Iris pigment epithelial cell (primary cell): ENCODE results near the gene FES.

Experiments
- DNase-seq: peaks from one replicate; pipeline ENCODE4 v3.0.0-alpha.2; 2011; ENCODE audit warnings: low read depth

Gene FES

GRCh38 chr15:90931575-90931827 lies 47.2 kb downstream of the FES start:
- no peak for DNase-seq

DNA sequence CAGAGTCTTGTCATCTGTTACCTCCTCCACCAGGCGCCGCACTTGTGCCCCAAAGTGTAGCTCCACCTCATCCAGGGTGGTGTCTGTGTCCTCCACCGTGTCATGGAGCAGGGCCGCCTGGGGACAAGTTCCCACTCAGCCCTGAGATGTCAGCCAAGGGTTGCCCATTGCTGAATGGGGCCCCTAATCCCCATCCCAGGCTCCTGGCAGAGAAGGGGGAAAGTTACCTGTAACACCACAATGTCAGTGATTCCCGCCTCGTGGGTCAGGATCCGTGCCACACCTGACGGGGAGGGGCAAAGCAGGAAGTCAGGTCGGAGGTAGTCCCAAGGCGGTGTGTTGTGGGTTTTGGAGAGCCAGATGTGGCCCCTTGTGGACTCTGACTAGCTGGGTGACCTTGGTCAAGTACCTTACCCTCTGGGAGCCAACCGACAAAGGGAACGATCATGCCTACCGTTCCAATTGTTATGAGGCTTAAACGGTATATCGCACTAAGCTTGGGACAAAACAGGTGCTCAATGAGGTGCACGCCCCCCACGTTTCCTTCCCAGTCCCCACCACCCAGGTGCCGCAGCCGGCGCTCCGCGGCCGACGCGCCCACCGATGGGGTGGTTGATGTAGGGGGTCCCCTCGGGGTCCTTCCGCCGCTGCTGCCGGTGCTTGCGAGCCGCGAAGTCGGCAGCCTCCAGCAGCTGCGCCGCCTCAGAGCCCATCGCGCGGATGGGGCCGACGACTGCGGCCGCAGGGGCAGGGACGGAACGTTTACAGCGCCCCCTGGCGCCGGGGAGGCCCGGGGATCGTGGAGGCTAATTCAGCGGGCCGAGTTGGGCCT lies 47.7 kb downstream of the FES start, which contains the start of gene HDDC3:
Gene HDDC3, minus strand, starts transcription at position 722 of the 832 bp plus-strand sequence. Its CDS starts 9 bp downstream, at position 713.
- peak; percentile 75 for DNase-seq

DNA sequence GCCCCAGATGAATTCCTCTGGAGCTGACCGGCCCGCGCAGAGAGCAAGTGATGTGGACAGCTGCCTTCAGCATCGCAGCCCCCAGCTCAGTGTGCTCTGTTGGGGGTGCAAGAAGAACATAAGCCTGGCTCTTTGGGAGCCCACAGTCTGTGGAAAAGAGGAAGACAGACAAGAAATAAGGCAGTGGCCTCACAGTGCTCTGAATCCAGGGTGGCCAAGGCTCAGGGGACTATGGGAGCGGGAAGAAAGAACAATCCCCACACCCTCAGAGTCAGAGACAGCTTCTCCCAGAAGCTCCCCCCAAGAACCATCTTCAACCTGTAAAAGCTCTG lies 48.3 kb downstream of the FES start:
- DNase-seq = no peak

- no peak for DNase-seq
Measured at GRCh38 chr15:90933301-90933700, 49.0 kb downstream of the FES start.

DNA sequence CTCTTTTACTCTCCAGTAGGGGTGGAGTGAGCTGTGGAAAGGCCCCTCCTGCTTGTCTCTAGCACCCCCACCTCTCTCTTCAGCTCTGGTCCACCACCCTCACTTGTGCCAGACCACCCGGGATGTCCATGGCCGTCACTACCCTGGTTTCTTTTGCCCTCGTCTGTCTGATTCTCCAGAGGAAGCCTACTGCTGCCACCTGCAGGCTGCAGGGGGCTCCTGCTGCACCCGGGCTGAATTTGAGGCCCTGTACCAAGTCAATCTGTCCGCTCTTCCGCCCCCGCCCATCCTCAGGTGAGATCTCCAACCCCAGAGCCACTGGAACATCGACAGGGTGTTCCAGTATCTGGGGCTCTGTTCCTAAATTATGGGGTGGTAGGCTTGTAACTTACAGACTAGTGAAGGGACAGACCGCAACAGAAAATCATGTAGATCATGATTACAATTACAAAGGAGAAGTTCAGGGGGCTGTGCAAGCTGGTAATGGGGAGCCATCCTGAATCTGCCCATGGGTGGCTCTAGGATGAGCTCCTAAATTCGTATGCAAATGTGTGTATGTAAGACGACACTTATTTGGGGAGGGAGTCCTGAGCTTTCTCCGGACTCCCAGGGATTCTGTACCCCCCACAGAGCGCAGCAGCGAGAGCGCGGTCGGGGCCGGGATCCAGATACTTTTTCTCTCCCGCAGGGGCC lies 50.1 kb downstream of the FES start:
- DNase-seq = peak; percentile 83

DNA sequence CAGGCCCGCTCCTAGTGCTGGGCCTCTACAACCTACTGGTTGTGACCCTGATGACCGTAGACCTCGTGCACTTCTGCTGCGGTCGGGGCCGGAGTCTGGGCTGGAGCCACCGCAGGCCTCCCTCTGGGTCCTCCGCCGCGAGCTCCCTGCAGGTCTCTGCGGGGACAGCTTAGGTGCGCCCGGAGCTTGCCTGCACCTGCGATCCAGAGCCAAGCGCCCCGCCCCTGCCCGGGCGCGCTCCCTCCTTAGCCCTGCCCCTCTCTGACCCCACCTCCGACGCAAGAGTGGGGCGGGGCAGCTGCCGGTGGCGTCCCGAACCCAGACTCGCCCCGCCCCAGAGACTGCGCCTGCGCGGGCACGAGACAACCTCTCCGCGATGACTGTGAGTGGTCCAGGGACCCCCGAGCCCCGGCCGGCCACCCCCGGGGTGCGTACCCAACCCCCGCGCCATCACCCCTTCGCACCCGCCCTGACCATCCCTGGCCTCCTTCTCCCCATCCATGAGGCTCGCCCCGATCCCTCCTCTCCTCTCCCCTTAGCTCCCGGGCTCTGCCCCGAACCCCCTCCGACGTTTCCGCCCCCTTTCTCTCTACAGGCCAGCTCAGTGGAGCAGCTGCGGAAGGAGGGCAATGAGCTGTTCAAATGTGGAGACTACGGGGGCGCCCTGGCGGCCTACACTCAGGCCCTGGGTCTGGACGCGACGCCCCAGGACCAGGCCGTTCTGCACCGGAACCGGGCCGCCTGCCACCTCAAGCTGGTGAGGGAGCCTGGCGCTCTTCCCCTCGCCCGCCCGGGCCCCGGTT lies 50.8 kb downstream of the FES start, which contains the start of gene UNC45A:
Gene UNC45A, plus strand, starts transcription at position 337 of the 803 bp plus-strand sequence. Its CDS starts 40 bp downstream, at position 377.
- peak; percentile 79 for DNase-seq

DNA sequence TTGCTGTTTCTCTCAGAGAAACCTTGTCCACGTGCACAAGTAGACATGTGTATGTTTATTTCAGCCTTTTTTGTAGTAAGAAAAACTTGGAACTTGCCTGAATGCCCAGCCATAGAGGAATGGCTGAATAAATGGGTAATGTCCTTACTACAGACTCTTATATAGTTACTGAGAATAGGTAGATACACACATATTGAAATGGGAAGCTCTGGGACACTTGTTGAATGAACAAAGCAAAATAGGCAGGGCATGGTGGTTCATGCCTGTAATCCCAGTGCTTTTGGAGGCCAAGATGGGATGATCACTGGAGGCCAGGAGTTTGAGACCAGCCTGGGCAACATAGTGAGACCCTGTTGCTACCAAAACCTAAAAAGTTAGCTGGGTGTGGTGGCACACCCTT lies 52.5 kb downstream of the FES start:
- DNase-seq = no peak

- no peak for DNase-seq
Measured at GRCh38 chr15:90938261-90938660, 54.0 kb downstream of the FES start.

DNA sequence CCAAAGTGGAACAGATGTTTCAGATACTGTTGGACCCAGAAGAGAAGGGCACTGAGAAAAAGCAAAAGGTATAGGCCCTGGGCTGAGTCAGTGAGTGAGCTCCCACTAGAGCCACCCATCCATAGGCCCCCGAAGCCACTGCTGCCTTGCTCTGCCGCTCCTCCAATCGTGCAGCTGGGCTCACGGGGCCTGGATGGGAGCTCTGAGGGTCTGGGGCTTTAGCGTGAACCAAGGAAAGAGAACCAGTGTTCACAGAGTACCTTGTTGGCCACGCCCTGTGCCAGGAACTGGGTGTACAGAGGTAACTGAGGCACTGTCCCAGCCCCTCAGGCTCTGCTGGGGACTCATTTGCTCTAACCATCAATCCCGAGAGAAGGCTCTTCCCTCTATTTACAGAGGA lies 55.5 kb downstream of the FES start:
- DNase-seq = no peak

DNA sequence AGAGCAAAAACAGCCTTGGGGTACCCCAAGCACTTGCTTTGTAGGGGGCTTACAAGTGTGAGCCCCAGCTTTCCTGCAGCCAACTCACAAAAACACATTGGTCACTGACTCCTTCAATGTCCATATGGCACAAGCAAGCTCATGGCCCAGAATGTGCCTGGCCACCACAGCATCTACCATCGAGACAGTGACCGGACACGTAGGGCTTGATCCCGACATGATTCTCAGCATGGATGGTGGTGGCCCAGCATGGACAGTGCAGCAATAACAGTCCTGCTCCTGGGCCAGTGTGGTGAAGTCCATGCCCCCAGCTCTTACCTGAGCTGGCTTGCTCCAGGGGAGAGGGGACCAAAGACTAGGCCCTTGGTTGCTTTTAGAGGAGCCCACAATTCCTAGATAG lies 56.7 kb downstream of the FES start:
- DNase-seq = no peak

GRCh38 chr15:90942354-90943120 lies 58.2 kb downstream of the FES start:
- no peak for DNase-seq

- no peak for DNase-seq
Measured at GRCh38 chr15:90945091-90945490, 60.8 kb downstream of the FES start.
